ENCODE measurements around the gene GPANK1. TPM values are rescaled to one million over a fixed set of nuclear protein-coding genes. Genes with fewer than 3 reads are reported as not detected.
"Not testable (repeated sequence)": the region's sequence is repeated elsewhere in the genome, so short reads cannot be mapped to it uniquely, and the experiment has no call there.

GPANK1 gene
- total RNA-seq (2014; rRNA removed; shearing (Covaris generic)) = 17.8 and 18.5 TPM in 2 replicates
- 23.1 and 25.6 TPM in 2 replicates for polyA plus RNA-seq (2015; cell fraction: cytosol; rRNA removed)
- polyA plus RNA-seq (2015; cell fraction: nucleus; rRNA removed) = 7.5 and 17.1 TPM in 2 replicates

DNA sequence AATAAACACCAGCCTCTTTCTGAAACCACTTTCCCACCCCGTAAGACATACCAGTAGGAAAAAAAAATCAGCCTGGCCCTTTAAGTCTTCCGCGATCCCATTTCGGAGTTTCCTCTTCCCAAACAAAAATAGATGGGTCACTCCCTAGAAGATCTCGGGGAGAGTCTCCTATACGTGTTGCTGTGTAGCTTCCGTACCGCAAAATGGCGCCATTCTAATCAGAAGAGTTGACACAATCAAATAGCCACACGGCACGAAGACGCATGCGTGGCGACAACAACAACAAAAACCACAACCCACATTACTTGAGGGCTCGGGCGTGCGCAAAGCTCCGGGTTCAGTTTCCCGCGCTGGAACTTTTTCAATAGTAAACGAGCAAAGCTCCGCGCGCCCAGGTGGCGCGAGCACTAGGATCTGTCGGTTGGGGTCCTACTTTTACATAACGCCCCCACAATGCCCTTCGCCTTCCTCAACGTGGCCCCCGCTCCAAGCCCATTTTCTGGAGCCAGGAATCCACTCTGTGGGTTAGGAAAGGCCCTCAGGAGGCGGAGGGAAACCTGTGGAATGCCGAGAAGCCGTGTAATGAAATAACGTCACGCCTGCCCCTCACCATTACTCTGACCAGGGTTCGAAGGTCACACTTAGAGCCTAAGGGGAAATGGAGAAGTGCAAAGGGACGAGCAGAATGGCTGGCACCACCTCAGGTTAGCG is at the start of gene GPANK1:
TSS of gene GPANK1 (minus strand) at position 208 of the 711 bp plus-strand sequence. CDS start 519 bp downstream, outside the sequence.
- peak; percentile 93 for DNase-seq (ENCODE audit: low read depth, low spot score)
- in situ Hi-C loops (cut with HindIII; ENCODE audit: low pct_unique_long_range_greater_than_20kb, low sequenced_read_pairs) = no loop called here

DNA sequence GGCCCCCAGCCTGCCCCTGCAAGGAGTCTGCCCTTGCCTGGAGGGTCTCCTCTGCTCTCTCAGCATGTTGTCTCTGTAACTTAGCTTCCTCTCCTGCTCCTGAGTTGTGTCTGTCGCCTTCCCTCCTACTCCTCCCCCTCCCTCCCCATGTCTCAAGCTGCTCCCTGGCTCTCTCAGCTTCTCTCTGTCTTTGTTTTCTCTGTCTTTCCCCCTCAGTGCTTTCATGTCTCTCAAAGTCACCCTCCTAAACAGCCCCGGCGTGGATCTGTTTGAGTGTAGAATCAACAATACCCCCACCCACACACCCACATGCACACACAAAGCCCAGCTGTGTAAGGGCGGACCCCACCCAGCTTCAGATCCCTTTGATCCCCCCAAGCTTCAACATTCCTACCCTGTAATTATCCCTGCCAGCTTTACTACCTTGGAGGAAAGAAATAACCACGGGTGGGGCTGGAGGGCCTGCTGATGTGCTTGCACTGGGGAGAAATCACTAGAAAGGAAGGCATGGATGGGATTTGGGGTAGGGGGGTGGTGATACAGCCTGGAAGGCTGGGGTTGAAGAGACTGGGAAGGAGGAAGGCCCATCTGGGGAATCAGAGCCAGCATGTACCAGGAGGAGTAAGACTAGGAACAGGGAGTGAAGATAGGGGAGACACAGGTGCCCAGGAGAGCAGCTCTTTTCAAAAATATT is 49.3 kb upstream of the GPANK1 start:
- no peak for DNase-seq (ENCODE audit: low read depth, low spot score)
- in situ Hi-C loops (cut with HindIII; ENCODE audit: low pct_unique_long_range_greater_than_20kb, low sequenced_read_pairs) = no loop called here

DNA sequence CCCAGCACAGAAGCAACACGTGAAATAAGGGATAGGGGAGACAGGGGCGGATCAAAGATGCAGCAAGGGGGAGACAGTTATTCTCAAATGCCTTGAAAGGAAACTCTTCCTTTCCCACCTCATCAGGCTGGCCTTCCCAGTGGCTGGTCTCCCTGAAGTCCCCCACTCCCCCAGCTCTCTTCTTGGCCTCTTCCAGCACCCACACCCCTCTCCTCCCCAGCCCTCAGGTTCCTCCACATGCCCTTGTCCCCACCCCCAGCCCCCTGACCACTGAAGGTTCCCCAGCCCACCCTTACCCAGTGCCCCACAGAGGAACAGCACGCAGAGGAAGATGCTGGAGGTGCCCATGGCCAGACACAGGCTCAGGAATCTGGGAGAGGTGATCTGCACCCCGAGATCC is 48.7 kb upstream of the GPANK1 start:
- no peak for DNase-seq (ENCODE audit: low read depth, low spot score)
- in situ Hi-C loops (cut with HindIII; ENCODE audit: low pct_unique_long_range_greater_than_20kb, low sequenced_read_pairs) = no loop called here

DNA sequence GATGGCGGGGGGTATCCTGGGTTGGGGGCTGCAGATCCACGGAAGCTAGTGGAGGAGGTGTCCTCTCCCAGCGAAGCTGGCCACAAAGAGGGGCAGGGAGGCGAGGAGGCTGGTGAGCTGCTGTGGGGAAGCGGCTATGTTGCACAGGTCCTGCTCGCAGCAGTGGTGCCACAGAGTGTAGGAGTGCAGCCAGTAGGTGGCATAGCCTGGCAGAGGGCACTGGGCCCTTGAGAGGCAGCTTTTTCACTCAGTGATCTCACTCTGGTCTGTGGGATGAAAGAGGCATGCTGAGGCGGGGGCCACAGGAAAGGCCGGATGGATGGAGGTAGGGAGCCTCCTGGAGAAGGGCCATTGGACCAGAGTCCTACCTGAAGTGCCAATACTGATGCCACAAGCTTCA is 47.5 kb upstream of the GPANK1 start:
- in situ Hi-C loops (cut with HindIII; ENCODE audit: low pct_unique_long_range_greater_than_20kb, low sequenced_read_pairs) = no loop called here
- DNase-seq (ENCODE audit: low read depth, low spot score) = peak; percentile 17

DNA sequence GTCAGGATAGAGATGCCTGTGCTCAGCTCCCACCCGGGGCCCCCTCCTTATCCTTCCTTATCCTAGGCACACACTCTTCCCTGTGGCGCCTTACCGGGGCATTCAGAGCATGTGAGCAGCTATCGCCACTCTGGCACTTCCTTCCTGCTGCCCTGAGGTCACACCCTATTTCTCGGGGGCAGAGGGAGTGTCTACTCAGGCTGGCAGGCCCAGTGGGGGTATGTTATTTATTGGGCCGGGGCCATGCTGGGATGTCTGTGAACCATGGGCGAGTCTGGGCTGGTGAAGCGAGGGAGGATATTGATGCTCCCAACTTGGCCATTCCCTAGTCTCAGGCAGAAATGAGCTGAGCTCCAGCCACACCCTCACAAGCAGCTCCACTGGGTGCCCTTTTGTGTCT is 46.4 kb upstream of the GPANK1 start:
- in situ Hi-C loops (cut with HindIII; ENCODE audit: low pct_unique_long_range_greater_than_20kb, low sequenced_read_pairs) = no loop called here
- DNase-seq (ENCODE audit: low read depth, low spot score) = no peak

DNA sequence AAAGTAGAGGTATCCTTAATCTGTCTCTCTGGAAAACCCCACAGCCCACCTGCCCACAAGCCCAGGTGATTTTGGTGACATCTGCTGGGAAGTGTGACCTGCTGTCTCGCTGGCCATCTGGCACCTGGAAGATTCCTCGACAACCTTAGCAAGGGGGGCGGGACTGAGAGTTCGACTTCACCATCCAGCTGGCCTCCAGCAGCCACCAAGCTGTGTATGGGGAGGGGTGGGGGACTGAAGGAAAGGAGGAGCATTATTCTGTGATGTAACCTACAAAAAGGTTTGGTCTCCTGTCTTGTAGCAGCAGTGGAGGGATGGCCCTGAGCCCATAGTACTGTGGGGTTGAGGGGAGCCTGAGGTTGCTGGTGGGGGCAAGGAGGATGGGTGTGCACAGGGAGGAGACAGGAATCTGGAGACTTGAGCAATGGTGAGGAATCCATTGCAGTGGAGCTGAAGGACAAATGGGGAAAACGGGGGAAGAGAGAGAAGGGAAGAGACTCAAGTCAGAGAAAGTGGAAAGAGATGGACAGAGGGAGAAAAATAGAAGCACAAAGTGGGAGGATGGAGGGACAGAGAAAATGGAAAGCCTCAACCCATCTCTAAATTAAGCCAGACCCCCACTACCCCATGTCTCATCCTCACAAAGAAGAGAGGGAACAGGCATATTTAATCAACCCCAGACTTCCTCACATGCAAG is 45.9 kb upstream of the GPANK1 start:
- no peak for DNase-seq (ENCODE audit: low read depth, low spot score)
- in situ Hi-C loops (cut with HindIII; ENCODE audit: low pct_unique_long_range_greater_than_20kb, low sequenced_read_pairs) = no loop called here

GRCh38 chr6:31709157-31709556 is 44.4 kb upstream of the GPANK1 start:
- in situ Hi-C loops (cut with HindIII; ENCODE audit: low pct_unique_long_range_greater_than_20kb, low sequenced_read_pairs); DNase-seq (ENCODE audit: low read depth, low spot score): not testable (repeated sequence)

DNA sequence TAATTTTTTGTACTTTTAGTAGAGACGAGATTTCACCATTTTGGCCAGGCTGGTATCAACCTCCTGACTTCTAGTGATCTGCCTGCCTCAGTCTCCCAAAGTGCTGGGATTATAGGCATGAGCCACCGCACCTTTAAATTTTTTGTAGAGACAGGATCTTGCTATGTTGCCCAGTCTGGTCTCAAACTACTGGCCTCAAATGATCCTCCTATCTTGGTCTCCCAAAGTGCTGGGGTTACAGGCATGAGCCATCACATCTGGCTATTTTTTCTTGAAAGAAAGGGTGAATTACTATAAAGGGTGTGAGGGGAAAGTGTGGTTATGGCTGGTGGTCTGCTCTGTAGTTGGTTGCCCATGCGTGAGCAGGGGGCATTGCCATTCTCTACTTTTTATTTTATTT is 43.4 kb upstream of the GPANK1 start:
- in situ Hi-C loops (cut with HindIII; ENCODE audit: low pct_unique_long_range_greater_than_20kb, low sequenced_read_pairs) = no loop called here
- DNase-seq (ENCODE audit: low read depth, low spot score) = no peak

DNA sequence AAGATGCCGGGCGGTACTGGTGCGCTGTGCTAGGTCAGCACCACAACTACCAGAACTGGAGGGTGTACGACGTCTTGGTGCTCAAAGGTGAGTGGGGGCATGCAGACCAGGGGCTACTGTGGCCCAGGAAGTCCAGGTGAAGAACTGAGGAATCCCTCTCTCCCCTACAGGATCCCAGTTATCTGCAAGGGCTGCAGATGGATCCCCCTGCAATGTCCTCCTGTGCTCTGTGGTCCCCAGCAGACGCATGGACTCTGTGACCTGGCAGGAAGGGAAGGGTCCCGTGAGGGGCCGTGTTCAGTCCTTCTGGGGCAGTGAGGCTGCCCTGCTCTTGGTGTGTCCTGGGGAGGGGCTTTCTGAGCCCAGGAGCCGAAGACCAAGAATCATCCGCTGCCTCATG is 42.9 kb upstream of the GPANK1 start:
- no peak for DNase-seq (ENCODE audit: low read depth, low spot score)
- in situ Hi-C loops (cut with HindIII; ENCODE audit: low pct_unique_long_range_greater_than_20kb, low sequenced_read_pairs) = no loop called here

- in situ Hi-C loops (cut with HindIII; ENCODE audit: low pct_unique_long_range_greater_than_20kb, low sequenced_read_pairs) = no loop called here
- no peak for DNase-seq (ENCODE audit: low read depth, low spot score)
Observed at GRCh38 chr6:31706599-31706998, 41.8 kb upstream of the GPANK1 start, which contains the start of gene LY6G6F. TSS of gene LY6G6F (plus strand) at chr6:31706866. CDS start at chr6:31706907, 41 bp downstream.

DNA sequence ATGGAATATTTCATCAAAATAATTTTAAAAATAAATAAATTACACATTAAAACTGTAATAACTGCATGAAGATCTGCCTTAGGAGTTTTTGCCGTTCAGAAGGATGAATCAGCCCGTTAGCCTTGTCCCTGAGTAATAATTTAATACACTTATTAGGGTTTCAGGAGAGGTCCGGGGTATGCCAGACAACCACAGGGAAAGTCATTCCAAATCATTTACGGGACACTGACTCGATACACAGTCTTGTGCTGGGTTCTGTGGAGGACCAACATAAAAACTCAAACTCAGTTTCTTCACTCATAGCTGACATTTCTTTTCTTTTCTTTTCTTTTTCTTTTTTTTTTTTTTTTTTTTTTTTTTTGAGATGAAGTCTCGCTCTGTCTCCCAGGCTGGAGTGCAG is 41.1 kb upstream of the GPANK1 start:
- no peak for DNase-seq (ENCODE audit: low read depth, low spot score)
- in situ Hi-C loops (cut with HindIII; ENCODE audit: low pct_unique_long_range_greater_than_20kb, low sequenced_read_pairs) = no loop called here

GRCh38 chr6:31702819-31703716 is 38.3 kb upstream of the GPANK1 start, which contains the start of gene ABHD16A:
TSS of gene ABHD16A (minus strand) at chr6:31703324. CDS start at chr6:31703281, 43 bp downstream.
- peak; percentile 98 for DNase-seq (ENCODE audit: low read depth, low spot score)
- in situ Hi-C loops (cut with HindIII; ENCODE audit: low pct_unique_long_range_greater_than_20kb, low sequenced_read_pairs) = no loop called here

GRCh38 chr6:31702405-31702818 is 37.6 kb upstream of the GPANK1 start:
- DNase-seq (ENCODE audit: low read depth, low spot score) = peak; percentile 4
- in situ Hi-C loops (cut with HindIII; ENCODE audit: low pct_unique_long_range_greater_than_20kb, low sequenced_read_pairs) = no loop called here

DNA sequence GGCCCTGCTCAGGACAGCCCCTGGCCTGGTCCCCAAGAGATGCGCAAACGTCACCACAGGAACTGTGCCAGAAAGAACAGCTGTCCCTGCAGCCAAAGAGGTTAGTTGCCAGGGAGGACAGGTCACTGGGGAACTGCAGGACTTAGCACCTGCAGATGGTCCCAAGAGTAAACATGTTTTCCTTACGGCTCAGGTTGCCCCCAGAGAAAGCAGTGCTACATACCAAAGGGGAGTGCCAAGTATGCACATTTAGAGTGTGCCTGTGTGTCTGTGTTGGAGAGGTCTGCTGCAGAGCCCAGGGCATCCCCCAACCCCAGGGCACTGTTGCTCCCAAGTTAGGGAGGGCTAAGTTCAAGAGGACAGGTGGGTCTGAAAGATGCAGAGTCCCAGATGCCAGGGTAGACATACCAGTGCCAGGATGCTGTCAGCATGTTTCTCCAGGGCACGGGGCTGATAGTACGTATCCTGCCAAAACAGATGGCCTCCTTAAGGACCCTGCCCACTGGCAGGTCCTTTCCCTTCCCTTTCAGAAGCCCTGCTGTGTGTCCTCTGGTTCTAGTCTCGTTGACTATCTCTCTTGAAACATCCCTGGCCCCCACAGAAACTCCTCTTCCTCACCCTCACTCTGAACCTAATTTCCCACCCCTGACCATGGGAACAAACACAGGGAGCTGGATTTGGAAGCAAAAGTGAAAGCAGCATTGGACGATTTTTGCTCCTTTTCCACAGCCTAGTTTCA is 37.0 kb upstream of the GPANK1 start:
- no peak for DNase-seq (ENCODE audit: low read depth, low spot score)
- in situ Hi-C loops (cut with HindIII; ENCODE audit: low pct_unique_long_range_greater_than_20kb, low sequenced_read_pairs) = no loop called here

DNA sequence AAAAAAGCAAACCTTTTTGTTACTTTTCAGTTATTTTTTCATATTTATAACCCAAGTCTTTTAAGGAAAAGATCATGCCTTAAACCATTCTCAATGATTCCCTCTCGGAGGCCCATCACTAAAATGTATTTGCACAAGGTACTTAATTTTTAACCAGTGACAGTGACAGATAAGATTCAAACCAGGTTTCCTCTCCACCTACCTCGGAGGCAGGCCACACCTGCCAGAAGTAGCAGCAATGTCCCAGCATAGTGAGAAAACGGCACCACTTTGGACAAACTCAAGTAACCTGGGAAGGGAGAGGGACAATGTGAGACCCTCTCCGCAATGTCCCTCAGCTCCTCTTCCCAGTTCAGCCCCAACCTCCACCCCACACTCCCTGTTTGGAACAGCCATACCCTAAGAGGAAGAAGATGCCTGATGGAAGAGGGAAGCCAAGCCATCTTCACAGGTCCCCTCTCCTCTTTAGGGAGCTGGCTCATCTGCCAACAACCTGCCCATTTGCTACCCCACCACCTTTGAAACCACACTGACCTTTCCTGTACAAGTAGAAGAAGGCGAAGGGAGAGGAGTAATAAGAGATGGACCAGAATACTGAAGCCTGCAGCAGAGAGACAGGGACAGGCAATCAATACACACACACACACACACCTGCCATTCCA is 36.1 kb upstream of the GPANK1 start:
- in situ Hi-C loops (cut with HindIII; ENCODE audit: low pct_unique_long_range_greater_than_20kb, low sequenced_read_pairs) = no loop called here
- DNase-seq (ENCODE audit: low read depth, low spot score) = no peak

DNA sequence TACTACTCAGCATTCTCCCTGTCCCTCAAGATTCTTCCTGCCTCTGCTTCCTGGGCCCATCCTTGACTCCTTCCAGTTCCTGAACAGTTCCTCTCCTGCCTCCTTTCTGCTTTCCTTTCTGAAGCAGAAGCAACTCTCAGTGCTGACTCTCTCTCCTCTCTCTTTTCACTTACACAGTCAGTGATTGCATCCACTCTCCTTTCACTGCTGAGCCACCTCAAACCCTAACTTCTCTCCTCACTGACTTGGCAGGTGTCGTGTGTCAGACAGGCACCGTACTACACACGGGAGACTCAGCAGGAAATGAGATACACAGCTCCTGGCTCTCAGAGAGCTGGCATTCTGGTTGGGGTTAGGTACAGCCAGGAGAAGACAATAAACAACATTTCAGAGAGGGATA is 32.8 kb upstream of the GPANK1 start:
- in situ Hi-C loops (cut with HindIII; ENCODE audit: low pct_unique_long_range_greater_than_20kb, low sequenced_read_pairs) = no loop called here
- no peak for DNase-seq (ENCODE audit: low read depth, low spot score)
